Activated CD8-positive, alpha-beta memory T cell treated with anti-CD3 and anti-CD28 coated beads, Interleukin-2, amount 50 U/mL, for 24 hours (primary cell): Measurements from ENCODE around the gene DENND5A.
"Not testable (repeated sequence)": the region's sequence is repeated elsewhere in the genome, so short reads cannot be mapped to it uniquely, and the experiment has no call there.

ENCODE experiments used
- DNase-seq: peaks from one replicate; pipeline ENCODE4 v3.0.0-alpha.2; 2020; ENCODE audit errors: extremely low read depth

The DENND5A gene

GRCh38 chr11:9138612-9139579, 126.3 kb downstream of the DENND5A start:
- DNase-seq: no peak

DNA sequence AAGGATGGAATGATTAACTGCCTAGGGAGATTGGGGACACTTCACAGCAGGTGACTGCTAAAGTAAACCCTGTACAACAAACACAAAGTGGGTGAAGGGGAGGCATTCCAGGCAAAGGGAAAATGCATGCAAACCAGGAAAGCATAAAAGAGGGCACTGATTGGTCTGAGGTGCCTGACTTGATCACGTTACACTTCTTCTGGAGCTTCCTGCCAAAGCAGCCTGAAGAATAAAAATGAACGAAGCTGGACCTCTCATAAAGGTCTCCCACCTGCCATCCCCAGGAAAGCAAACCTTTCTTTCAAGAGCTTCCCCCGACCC, 127.1 kb downstream of the DENND5A start:
- DNase-seq: no peak

GRCh38 chr11:9137293-9138132, 127.6 kb downstream of the DENND5A start:
- DNase-seq: peak; percentile 14

DNA sequence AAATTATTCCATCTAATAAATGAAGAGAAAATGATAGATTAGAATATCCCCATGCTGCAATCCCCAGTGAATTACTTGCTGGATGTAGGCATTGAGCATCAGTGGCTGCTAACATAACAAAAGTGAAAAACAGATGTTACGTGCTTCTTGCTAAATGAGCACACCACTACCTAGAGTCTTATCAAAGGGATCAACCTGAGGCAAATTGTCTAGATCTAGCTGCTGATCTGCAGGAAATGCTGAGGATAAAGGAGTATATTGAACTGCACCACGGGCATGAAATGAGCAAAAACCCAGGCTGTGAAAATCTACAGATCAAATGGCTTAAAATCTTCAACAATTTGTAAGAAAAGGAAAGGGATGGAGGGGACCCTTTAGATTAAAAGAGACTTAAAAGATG, 128.4 kb downstream of the DENND5A start:
- DNase-seq: no peak

DNA sequence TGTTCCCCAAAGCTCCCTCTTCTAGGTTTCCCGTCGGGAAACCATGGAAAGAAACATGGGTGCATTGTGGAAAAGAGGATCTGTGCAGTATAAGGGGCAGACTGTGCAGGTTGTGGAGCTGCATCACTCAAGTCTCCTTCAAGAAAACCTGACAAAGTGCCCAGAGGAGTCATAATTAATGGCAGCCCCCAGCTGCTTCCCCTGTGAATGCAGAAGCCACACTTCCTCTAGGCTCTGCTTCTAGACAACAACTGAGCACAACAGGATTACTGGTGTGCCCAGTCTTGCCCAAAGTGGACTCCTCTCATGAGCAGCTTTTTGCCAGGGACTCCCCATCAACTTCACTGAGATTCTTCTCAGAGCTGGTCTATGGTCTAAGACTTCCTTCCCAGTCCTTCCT, 131.2 kb downstream of the DENND5A start:
- DNase-seq: no peak

DNA sequence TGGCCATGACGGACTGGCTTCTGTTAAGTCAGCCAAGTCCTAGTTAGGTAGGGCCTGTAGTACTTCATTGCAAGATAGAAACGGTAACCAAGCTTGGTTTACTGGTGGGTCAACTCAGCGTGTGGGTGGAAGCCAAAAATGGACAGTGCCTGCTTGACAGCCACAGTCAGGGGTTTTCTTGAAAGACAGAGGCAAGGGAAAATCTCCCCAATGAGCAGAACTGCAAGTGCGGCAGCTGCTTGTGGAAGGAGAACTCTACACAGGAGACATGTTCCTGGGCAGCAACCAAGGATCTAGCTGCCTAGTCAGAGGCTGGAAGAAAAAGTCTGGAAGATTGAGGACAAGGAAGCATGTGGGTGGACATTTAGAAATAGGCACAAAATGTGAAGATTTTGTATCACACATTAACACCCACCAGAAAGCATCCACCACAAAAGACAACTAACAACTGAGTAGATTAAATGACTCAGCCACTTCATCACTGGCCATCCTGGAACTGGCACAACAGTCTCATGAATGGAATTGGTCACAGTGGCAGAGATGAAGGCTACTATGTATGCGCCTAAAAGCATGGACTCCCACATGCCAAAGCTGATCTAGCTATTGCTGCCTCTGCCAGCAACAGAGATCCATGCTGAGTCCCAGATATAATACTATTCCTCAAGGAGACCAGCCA, 132.8 kb downstream of the DENND5A start:
- DNase-seq: no peak

DNA sequence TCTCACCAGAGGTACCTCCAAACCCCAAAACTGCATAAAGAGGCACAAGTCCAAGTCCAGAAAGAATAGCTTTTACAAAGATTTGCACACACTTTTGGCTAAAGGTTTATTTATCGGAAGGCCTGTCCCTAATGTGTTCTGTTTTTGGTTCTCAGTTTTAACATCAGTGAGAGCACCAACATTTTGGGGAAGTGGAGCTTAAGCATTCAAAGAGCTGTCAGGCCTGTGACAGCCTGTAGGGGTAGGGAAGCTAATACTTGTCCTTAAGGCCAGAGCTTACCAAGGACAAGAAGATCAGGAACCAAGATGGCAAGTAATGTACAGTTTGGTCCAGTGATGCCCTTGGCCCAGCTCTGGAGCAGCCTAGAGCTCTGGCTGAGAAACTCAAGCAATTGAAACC, 134.9 kb downstream of the DENND5A start:
- DNase-seq: no peak

DNA sequence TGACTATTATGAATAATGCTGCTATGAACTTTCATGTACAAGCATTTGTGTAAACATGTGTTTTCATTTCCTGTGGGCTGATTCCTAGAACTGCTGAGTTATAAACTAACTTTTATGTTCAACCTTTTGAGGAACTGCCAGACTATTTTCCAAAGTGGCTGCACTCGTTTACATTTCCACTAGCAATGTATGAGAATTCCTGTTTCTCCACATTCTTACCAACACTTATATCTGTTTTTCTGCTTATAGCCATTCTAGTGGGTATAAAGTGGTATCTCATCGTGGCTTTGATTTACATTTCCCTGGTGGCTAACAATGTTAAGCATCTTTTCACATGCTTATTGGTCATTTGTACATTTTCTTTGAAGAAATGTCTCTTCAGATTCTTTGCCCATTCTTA, 138.5 kb downstream of the DENND5A start:
- DNase-seq: no peak

DNA sequence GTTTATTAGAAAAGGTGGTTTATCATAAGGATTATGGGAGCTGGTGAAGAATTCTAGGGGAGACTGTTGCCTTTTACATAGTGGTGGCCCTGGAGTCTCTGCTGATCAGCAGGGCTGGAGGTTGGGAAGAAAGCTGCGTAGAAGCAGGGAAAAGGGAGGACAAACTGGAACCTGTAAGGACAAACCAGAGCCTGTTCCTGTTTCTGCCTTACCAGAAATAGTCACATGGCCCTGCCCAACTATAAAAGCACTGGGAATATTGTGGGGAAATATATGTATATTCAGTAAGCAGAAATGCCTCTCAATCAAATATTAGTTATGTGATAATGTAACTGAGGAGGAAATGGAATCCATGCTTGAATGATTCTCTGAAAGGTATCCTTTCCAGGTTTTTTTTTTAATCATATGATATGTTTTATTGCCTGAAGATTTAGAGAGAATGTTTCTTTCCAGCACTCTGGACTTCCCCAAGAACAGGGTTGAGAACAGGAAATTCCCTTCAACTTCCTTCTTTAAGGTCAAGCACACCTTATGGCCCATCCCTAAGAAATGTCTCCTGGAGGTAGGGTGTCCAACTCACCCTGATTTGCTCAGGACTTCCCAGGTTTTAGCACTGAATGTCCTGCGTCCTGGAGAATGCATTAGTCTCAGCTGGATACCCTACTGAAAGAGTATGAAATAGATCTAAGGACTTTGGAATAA, 139.8 kb downstream of the DENND5A start:
- DNase-seq: no peak

- DNase-seq: no peak
Measured at GRCh38 chr11:9123595-9124304, 141.4 kb downstream of the DENND5A start.

- no peak for DNase-seq
Measured at GRCh38 chr11:9121469-9121796, 143.7 kb downstream of the DENND5A start.

DNA sequence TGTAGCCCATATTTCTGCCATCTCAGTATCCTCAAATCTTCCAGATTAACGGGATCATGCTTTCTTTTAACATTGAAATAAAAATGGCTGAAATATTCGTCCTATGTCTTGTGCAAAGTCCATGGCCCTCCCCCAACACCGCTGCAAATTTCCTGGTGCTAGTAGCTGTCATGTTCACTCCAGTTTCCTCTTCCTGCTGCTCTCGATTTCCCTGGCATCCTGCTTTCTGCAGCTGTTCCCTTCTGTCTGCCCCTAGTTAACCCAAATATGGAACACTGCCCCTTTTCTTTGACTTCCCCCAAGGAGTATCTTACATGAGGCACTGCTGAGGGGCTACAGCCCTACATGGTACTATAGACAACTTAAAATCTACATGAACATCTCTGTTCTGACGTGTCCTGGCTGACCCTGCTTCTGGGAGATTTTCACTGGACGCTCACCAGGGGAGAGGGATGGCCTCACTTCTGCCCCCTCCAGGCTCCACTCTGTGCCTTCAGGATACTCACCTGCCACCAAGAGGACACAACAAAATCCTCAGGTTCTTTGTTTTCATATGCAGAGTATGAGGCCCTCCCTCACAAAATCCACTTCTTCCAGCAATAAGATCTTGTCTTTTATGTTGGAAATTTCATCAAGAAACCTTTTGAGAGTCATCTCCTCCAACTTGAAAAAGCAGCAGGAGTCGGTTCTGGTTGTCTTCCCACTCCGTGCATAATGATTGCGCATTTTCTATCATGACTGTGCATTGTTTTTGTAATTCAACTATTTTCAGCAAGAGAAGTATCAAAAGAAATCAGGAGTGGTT, 144.3 kb downstream of the DENND5A start:
- DNase-seq: no peak

DNA sequence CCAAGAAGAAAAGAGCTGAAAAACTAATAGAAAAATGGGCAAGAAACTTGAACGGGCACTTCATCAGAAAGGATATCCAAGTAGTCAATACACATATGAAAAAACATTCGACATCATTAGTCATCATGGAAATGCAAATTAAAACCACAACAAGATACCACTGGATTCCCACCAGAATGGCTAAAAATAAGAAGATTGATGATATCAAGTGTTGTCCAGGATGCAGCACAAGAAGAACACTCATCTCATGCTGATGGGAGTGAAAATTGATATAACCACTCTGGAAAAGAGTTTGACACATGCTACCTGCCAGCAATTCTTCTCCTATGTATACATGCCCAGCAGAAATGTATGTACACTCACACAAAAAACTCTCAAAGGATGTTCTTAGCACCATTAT, 146.9 kb downstream of the DENND5A start:
- no peak for DNase-seq

DNA sequence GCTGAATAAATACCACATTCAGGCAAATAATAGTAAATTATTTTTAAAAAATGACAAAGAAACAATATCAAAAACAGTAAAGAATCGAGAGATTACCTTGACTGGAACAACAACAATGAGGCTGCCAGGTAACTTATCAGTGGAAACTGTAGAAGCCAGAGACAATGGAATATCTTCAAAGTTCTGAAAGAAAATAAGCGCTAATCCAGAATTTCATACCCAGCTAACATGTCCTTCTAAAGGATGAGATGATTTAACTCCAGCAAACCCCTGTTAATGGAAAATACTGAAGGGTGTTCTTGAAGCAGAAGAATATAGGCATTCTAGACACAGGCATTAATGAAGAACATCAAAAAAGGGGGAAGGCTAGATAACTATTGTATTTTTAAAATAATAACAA, 153.1 kb downstream of the DENND5A start:
- no peak for DNase-seq

DNA sequence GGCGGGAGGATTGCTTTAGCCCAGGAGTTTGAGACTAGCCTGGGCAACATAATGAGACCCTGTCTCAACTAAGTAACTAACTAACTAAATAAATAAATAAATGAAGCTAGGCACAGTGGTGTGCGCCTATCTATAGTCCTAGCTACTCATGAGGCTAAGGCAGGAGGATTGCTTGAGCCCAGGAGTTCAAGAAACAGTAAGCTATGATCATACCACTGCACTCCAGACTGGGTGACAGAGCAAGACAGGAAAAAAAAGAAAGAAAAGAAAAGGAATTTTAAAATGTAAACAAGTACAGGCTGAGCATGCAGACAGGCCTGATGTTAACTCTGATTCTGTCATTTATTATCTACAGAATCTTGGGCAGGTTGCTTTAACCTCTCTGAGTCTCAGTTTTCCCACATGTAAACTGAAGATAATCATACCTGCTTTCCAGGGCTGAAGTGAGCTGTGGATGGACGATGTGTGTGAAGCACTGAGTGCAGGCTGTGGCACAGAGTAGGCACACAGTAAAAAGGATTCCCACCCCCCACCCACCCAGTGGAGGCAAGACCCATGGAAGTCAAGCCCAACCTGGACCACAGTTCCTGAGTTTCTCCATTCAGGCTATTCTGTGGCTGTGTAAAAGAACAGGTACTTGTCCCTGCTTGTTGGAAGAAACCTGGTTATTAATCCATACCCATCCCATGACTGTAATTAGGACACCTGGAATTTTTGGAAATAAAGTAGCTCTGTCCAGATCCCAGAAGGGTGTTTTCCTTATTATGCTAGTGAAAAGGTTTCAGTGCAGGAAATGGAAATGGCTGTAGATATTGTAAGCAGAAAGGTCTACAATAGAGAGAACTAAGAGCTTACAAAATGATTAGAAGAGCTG, 155.1 kb downstream of the DENND5A start:
- DNase-seq: no peak

DNA sequence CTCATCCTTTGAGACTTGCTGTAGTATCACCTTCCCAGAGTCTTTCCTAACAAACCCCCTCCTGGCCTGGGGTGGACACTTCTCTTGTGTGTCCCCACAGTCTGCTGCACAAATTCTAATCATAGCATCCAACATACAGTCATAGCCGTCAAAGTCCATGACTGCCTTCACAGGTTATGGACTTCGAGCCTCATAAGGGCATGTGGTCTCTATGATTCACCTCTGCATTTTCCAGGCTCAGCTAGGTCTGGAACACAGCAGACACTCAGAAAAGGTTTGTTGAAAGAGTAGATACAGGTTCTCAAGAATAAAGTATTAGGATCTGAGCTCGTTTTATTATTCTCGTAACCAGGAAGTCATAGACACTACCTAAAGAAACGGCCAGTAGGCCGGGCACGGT, 160.6 kb downstream of the DENND5A start:
- no peak for DNase-seq

DNA sequence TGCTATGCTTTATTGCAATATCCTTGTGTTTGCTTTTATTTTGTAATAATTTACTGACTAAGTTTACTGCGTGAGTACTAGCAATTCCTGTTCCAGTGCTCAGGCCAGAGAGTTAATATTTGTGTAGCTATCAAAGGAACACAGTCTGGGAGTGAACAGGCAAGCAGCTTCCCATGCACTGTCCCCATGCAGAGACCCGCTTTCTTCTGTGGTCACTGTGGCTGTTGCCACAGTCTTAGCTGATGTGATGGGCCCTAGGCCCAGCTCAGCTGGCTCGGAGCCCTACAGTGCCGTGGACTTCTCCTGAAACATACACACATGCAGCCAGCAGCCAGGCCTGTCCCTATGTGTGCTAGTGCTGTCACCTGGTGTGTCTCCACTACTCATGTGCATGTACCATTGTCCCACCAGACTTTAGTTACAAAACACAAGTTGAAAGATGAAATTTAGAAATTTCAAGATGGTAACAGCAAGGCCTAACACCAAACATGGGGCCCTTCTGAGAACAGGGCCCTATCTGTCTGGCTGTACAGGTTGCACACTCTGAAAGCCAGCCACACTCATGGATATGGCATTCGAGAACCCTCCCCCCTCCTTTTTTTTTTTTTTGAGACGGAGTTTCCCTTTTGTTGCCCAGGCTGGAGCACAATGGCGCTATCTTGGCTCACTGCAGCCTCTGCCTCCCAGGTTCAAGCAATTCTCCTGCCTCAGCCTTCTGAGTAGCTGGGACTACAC, 161.4 kb downstream of the DENND5A start:
- DNase-seq: no peak

DNA sequence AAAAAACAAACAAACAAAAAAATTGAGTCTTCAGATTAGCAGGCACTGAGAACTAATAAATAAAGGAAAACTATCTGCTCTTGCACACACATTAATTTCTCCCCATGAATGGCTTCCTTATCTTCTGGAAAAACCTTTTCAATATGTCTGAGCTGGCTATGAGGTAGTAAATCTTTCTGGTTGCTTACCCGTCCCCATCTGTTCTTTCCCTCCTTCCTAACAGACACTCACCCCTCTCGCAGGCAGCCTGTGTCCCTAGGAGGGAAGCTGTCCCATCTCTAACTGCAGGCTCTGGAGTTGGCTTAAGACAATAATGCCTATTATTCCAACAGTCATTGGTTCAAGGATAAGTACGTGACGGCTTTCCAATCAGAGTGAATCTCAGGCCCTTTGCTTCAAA, 165.5 kb downstream of the DENND5A start:
- DNase-seq: no peak

DNA sequence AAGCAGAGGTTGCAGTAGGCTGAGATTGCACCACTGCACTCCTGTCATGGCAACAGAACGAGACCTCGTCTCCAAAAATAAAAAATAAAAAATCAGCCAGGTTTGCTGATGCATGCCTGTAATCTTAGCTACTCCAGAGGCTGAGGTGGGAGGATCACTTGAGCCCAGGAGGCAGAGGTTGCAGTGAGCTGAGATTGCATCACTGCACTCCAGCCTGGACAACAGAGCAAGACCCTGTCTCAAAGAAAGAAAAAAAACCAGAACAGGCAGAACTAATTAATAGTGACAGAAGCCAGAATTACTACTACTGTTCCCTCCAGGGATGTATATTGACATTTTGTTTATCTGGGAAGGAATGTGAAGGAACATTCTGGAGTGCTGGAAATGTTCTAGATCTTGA, 166.7 kb downstream of the DENND5A start:
- DNase-seq: not testable (repeated sequence)
